Measurements from ENCODE around the gene LRFN4. TPM values are rescaled to one million over a fixed set of nuclear protein-coding genes. Genes with fewer than 3 reads are reported as not detected.
"Not testable (repeated sequence)": the region's sequence is repeated elsewhere in the genome, so short reads cannot be mapped to it uniquely, and the experiment has no call there.

LRFN4 gene
- 48.4 and 67.5 TPM in 2 replicates for total RNA-seq (2014; rRNA removed; shearing (Covaris generic))

DNA sequence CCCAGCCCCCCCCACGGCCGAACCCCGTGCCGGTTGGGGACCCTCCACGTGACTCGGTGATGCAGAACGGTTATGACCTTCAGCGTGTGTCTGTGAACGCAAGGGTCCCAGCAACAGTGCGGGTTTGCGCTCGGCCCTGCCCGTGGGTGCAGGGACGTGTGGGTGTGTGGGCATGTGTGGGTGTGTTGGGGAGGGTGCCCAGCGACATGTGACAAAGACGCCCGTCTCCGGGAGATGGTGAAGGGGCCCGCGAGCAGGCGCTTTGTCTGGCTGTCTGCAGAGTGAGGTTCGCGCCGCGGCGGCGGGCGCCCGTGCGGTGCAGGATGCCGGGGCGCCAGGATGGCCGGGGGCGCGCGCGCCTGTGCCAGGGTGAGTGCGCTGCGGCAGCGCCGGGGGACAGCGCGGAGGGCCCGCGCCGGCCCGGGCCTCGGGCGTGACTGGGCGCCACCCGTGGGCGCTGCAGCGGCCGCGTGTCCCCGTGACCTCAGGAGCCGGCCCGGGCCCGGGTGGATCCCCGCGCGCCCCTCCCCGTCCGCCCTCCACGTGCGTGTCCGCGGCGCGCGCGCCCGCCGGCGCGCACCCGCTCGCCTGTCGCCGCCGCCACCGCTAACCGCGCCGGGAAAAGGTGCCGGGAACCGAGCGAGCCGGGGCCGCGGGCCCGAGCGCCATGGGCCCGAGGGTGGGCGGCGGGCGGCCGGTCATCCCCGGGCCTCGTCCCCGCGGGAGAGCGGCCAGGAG, at the start of gene LRFN4:
Gene LRFN4 (plus strand): TSS at position 569 of the 738 bp plus-strand sequence. CDS start 681 bp downstream, outside the sequence.
- in situ Hi-C loops (cut with HindIII; ENCODE audit: low sequenced_read_pairs): no loop called here
- DNase-seq (ENCODE audit: low spot score): no peak

DNA sequence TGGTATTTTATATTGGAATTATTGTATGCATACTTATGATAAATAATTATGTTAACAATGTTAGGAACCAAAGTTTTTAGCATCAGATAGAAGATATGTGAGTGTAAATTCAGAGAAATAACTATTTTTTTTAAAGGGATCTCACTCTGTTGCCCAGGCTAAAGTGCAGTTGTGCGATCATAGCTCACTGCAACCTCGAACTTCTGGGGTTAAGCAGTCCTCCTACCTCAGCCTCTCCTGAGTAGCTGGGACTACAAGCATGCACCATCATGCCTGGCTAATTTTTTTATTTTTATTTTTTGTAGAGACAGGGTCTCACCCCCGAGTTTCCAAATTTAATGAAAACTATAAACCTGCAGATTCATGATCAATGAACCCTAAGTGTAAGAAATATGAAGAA, 47.3 kb upstream of the LRFN4 start:
- in situ Hi-C loops (cut with HindIII; ENCODE audit: low sequenced_read_pairs): no loop called here
- DNase-seq (ENCODE audit: low spot score): no peak

DNA sequence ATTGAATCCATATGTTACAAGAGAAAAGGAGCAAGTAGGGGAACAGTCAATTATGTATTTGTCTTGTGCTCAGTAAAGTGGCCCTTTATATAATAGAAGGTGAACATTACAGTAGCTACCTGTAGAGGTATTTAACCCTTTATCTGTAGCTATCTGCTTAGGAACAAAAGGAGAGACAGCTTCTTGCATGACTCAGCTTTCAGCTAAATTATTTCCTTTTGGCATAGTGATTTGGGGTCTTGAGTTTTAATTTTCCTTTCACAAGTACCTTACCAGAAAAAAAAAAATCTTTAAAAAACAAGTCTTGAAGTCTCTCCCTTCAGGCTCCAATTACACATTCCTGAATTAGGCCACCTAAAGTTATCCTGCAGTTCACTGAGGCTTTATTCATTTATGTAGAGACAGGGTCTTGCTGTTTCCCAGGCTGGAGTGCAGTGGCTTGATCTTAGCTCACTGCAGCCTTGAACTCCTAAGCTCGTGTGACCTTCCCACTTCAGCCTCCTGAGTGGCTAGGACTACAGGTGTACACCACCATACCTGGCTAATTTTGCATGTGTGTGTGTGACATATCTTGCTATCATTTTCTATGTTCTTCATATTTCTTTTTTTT, 46.2 kb upstream of the LRFN4 start:
- in situ Hi-C loops (cut with HindIII; ENCODE audit: low sequenced_read_pairs): no loop called here

DNA sequence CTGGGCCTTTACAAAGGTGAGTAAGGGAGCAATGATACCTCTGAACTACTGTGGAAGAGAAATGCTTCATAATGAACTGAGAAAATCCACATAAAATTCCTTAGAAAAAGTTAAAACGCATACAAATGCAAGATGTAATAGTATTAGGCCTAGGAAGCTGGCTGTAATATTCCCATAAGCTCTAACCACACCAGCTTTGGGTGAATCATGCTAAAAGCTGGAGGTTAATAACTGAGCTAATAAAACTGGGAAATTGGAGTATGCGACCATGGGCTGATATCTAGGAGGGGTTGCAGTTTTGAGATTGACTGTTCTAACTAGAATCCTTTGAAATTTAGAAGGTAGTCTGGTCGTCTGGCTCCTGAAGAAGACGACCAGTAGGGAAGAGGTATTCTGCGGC, 42.2 kb upstream of the LRFN4 start:
- DNase-seq (ENCODE audit: low spot score): no peak
- in situ Hi-C loops (cut with HindIII; ENCODE audit: low sequenced_read_pairs): no loop called here

More for the DNA sequence above, 46.2 kb upstream of the LRFN4 start:
- DNase-seq (ENCODE audit: low spot score): no peak

DNA sequence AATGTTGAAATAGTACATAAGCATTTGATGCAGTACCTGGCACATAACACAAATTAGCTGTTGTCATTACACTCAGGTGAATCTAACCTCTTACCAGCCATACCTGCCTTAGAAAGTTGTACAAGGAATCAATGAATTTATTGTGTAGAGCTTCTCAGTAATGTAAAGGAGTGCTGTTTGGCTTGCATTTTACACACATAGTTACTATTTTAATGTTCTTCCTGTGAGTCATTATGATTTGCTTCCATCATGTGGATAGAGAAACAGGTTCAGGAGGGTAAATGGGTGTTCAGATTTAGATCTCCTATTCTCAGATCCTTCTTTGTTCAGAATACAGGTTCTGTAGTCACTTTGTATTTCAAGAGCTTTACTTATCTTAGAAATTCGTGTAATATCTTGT, 41.2 kb upstream of the LRFN4 start:
- DNase-seq (ENCODE audit: low spot score): no peak
- in situ Hi-C loops (cut with HindIII; ENCODE audit: low sequenced_read_pairs): no loop called here

DNA sequence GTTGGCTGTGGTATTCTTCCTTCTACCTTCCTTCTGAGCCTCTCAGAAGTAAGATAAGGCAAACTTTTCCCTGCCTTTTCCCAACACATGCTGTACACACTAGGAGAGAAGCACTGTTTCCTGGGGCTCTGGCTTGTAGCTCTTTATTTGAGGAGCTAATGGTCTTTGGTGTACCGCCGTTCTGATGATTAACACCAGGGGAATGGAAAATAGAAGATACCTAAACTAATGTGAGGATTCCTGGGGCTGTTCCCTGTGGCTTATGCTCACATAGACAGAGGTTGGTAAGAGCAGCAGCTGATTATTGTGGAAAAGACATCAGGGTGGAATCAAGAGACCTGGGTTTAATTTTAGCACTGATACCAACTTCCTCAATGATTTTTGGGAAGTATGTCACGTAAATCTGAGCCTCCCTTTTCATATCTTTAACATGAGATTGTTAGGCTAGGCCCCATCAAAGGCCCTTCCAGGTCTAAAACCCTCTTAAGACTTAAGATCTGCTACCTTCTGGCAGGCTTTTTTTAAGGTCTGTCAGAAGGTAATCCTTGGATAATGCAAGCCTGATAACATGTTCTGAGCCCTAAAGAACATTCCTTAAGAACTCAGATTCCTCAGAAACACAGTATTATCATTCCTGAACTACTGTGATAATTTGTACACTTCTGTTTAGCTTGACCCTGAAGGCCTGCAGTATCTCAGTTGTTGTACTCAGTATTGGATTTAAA, 38.5 kb upstream of the LRFN4 start:
- in situ Hi-C loops (cut with HindIII; ENCODE audit: low sequenced_read_pairs): no loop called here

DNA sequence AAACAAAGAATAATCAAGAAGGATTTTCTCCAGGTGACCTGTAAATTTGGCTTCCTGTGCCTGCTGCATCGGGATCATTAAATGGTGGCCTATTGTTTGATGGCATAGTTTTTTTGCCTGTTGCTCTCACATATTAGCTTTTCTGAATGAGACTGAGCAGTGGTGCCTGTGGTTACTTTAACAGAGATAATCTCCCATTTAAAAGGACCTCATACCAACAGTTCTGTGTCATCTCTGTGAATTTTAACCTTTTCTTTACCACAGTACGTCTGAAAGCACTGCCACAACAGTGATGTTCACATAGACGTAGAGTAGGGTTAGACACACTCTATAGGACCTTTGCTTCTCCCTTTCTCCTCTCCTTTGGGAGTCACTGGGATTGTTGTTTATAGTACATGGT, 36.5 kb upstream of the LRFN4 start:
- no peak for DNase-seq (ENCODE audit: low spot score)
- in situ Hi-C loops (cut with HindIII; ENCODE audit: low sequenced_read_pairs): no loop called here

More for the DNA sequence above, 38.5 kb upstream of the LRFN4 start:
- no peak for DNase-seq (ENCODE audit: low spot score)

DNA sequence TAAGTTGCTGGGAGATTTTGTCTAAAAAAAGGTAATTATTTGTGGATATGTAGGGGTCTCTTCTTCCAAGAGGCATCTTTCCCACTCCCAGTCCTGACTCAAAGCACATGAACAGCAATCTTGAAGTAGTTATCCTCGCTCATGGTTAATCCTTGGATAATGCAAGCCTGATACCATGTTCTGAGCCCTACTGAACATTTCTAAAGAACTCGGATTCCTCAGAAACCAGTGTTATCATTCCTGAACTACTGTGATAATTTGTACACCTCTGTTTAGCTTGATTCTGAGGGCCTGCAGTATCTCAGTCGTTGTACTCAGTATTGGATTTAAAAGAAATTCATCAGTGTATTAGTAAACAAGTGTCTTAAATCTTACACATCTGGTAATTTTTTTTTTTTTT, 36.0 kb upstream of the LRFN4 start:
- DNase-seq (ENCODE audit: low spot score): no peak
- in situ Hi-C loops (cut with HindIII; ENCODE audit: low sequenced_read_pairs): no loop called here

DNA sequence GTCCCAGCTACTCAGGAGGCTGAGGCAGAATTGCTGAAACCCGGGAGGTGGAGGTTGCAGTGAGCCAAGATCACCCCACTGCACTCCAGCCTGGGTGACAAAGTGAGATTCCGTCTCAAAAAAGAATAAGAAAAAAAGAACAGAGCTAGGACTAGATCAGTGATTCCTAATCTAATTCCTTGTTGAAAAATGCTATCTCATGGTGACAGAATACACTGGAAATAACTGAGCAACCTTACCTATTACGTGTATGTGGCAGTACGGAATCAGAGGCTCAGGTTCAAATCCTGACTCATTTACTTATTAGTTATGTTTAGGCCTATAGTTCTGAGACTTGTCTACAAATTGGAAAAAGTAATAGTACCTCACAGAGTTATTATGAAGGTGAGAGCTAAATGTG, 33.2 kb upstream of the LRFN4 start:
- in situ Hi-C loops (cut with HindIII; ENCODE audit: low sequenced_read_pairs): no loop called here
- no peak for DNase-seq (ENCODE audit: low spot score)

DNA sequence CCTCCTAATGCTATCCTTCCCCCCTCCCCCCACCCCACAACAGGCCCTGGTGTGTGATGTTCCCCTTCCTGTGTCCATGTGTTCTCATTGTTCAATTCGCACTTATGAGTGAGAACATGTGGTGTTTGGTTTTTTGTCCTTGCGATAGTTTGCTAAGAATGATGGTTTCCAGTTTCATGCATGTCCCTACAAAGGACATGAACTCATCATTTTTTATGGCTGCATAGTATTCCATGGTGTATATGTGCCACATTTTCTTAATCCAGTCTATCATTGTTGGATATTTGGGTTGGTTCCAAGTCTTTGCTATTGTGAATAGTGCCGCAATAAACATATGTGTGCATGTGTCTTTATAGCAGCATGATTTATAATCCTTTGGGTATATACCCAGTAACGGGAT, 32.3 kb upstream of the LRFN4 start:
- DNase-seq (ENCODE audit: low spot score); in situ Hi-C loops (cut with HindIII; ENCODE audit: low sequenced_read_pairs): not testable (repeated sequence)

DNA sequence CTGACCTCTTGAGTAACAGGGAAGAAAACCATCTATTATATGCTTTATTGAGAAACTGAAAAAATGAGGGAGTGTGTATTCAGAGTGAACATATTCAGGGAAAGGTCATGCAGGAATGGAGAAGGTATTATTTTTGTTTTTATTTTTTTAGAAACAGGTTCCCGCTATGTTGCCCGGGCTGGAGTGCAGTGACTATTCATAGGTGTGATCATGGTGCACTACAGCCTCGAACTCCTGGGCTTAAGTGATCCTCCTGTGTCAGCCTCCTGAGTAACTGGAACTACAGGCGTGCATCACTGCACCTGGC, 22.4 kb upstream of the LRFN4 start:
- in situ Hi-C loops (cut with HindIII; ENCODE audit: low sequenced_read_pairs): no loop called here
- DNase-seq (ENCODE audit: low spot score): no peak

DNA sequence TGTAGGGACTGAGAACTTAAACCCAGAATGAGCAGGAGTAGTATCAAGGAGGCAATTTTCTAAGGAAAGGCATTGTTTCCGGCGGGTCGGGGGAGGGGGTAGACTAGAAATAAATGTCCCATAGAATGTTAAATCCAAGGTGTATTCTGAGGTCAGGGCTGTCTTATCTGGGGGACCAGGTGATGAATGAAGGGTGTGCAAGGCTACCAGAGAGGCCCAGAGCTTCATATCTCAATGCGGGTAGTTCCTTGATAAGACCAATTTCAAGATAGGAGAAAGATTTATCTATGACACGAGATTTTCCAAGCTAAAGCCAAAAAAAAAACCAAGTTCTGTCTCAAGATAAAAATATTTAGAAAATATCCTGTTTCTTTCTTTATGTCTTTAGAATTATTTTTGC, 21.9 kb upstream of the LRFN4 start:
- no peak for DNase-seq (ENCODE audit: low spot score)
- in situ Hi-C loops (cut with HindIII; ENCODE audit: low sequenced_read_pairs): no loop called here

DNA sequence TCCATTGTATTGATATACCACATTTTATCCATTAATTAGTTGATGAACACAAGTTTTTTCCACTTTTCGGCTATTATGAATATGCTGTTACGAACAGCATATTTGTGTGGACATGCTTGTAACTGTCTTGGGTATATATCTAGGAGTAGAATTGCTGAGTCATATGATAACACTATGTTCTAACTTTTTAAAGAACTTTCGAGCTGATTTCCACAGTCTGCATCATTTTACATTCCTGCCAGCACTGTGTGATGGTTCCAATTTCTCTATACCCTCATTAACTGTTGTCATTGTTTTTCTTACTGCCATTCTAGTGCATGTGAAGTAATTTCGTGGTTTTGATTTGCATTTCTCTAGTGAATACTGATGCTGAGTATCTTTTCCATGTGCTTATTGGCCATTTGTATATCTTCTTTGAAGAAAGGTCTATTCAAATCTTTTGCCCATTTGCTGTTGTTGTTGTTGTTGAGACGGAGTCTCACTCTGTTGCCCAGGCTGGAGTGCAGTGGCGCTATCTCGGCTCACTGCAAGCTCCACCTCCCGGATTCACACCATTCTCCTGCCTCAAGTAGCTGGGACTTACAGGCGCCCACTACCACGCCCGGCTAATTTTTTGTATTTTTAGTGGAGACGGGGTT, 21.0 kb upstream of the LRFN4 start:
- in situ Hi-C loops (cut with HindIII; ENCODE audit: low sequenced_read_pairs): no loop called here

DNA sequence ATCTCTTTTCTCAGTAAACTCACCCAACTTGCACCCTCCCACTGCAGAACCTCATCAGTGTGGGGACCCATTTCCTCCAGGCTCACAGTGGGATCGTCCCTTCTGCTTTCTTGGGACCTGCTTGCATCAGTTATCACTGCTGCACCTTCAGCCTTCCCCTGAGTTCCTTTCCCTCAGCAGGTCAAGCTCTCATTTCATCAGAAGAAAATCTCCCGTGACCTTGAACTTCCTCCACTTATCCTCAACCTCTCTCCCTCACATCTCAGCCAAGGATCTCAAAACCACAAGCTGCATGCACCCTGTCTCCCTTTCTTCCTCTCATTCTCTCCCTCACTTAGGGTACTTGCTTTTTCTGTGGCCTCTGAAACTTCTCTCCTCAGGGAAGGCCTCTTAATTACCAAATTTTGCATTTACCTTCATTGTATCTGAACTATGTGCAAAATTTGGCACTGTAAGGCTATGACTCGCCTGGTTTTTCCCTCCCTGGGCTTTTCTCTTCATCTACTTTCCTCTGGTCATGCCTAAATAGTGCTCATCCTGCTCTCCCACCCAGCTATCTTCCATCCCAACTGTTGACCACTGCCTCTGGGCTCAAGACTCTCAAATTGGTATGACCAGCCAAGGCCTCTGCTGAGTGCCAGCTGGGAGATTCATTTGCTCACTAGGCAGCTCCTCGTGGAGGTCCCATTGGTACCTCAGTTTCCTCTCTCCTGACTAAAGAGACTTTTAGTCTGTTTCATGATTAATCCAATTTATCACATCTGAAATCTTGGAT, 16.4 kb upstream of the LRFN4 start:
- DNase-seq (ENCODE audit: low spot score): no peak
- in situ Hi-C loops (cut with HindIII; ENCODE audit: low sequenced_read_pairs): no loop called here

More for the DNA sequence above, 21.0 kb upstream of the LRFN4 start:
- DNase-seq (ENCODE audit: low spot score): no peak

DNA sequence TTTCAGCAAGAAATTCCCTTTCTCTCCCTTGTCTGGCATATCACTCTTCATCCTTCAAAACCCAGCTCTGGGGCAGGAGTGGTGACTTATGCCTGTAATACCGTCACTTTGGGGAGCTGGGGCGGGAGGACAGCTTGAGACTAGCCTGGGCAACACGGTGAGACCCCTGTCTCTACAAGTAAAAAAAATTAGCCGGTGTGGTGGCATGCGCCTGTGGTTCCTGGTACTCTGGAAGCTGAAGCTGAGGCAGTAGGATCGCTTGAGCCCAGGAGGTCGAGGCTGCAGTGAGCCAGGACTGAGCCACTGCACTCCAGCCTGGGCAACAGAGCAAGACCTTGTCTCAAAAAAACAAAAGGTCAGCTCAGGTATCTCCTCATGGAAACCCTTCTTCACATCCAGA, 15.0 kb upstream of the LRFN4 start:
- in situ Hi-C loops (cut with HindIII; ENCODE audit: low sequenced_read_pairs): no loop called here
- DNase-seq (ENCODE audit: low spot score): no peak

DNA sequence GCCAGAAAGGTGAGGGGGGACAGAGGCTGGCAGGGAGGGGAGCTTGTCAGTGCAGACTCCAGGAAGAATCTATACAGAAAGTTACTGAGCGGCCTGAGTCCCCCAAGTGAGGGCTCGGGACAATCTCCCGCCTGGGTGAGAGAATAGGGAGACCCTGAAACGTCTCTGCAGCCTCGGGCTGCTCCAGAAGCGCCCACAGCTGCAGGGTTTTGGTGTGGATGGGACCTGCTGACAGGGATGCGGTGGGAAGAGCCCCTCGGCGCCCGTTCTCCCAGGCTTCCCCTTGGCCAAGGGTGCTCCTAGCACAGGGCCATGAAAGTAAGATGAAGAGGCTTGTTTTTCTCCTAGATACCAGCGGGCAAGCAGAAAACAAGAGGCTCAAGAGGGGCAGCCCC, 14.4 kb upstream of the LRFN4 start:
- in situ Hi-C loops (cut with HindIII; ENCODE audit: low sequenced_read_pairs): no loop called here
- DNase-seq (ENCODE audit: low spot score): no peak

DNA sequence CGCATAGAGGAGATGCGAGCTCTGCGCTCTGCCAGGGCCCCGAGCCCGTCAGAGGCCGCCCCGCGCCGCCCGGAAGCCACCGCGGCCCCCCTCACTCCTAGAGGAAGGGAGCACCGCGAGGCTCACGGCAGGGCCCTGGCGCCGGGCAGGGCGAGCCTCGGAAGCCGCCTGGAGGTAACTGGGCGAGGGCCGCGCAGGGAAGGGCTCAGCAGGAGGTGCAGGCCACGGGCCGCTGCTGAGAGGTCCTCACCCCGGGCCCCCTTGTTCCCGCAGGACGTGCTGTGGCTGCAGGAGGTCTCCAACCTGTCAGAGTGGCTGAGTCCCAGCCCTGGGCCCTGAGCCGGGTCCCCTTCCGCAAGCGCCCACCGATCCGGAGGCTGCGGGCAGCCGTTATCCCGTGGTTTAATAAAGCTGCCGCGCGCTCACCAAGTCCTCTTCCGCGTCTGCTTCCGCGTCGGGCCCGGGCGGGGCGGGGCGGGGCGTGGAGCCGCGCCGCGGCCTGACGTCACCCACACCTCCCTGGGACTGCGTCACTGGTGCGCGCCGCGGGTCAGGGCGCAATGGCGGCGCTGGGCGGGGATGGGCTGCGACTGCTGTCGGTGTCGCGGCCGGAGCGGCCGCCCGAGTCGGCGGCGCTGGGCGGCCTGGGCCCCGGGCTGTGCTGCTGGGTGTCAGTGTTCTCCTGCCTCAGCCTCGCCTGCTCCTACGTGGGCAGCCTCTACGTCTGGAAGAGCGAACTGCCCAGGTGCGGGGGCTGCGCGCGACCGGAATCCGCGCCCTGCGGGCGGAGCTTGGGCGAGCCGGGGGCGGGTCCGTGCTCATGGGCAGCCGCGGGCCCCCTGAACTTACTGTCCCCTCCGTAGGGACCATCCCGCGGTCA, 13.7 kb upstream of the LRFN4 start, which contains the start of gene RCE1:
Gene RCE1 (plus strand): TSS at position 546 of the 880 bp plus-strand sequence. CDS start 15 bp downstream, at position 561.
- DNase-seq (ENCODE audit: low spot score): peak; percentile 86
- in situ Hi-C loops (cut with HindIII; ENCODE audit: low sequenced_read_pairs): no loop called here

DNA sequence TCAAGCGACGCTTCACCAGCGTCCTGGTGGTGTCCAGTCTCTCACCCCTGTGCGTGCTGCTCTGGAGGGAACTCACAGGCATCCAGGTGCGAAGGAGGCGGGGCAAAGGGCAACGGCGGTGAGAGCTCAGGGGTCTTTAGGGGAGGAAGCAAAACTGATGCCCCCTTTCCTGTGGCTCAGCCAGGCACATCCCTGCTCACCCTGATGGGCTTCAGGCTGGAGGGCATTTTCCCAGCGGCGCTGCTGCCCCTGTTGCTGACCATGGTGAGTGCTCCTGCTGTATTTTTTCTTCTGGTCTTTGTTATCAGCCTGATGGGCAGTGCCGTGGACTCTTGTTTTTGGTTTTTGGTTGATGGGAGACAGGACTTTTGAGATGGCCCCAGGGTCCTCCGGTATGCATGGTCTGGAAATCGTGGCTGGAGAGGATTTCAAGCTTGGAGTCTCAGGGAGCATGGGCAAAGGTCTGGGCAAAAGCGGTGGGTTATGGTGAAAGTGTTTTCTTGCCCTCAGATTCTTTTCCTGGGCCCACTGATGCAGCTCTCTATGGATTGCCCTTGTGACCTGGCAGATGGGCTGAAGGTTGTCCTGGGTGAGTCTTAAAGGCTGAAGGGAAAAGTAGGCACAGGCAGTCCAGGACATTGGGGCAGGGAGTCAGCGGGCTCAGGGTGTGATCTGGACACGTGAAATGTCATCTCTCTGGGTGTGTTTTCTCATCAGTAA, 12.9 kb upstream of the LRFN4 start:
- in situ Hi-C loops (cut with HindIII; ENCODE audit: low sequenced_read_pairs): no loop called here
- no peak for DNase-seq (ENCODE audit: low spot score)

Measured in G401 (cell line).